IMR-90 (cell line): Measurements from ENCODE around the gene SRD5A3. TPM values are rescaled to one million over a fixed set of nuclear protein-coding genes. Genes with fewer than 3 reads are reported as not detected.
"Not testable (repeated sequence)": the region's sequence is repeated elsewhere in the genome, so short reads cannot be mapped to it uniquely, and the experiment has no call there.

Experiments used
- ATAC-seq: fragments of 200-7000 bp; cut with Tn5 transposase; 2 replicates; pipeline ENCODE4 v1.9.1; 2020; ENCODE audit warnings: low read depth, mild to moderate bottlenecking, moderate library complexity
- BruUV-seq: library from RNA; stranded (reverse); fragments of 400-500 nt; replicated peaks from 2 replicates; lab custom pipeline; 2021; lab: Mats Ljungman, UMichigan
- CTCF ChIA-PET: fragments of 300-600 bp; formaldehyde crosslinking; extraction: SDS; loops from one replicate; lab custom pipeline; 2021; ENCODE audit warnings: antibody characterized with exemption; lab: Yijun Ruan, JAX
- POLR2A ChIA-PET: fragments of 300-600 bp; sonication (Branson Sonifier 250); formaldehyde crosslinking; loops from one replicate; lab custom pipeline; 2022; ENCODE audit warnings: antibody characterized with exemption; ENCODE audit not compliant: unreplicated experiment; lab: Charles Lee
- DNase-seq: peaks from one replicate; pipeline ENCODE4 v3.0.0; 2013
- H2AFZ ChIP-seq: replicated peaks from 2 replicates; pipeline ENCODE3; 2013; ENCODE audit warnings: low read length, mild to moderate bottlenecking; ENCODE audit not compliant: poor library complexity
- H2AK5ac ChIP-seq: 2 replicates; pipeline ENCODE4 v1.6.1; 2013; ENCODE audit warnings: low read depth, low read length, inconsistent platforms
- H2AK9ac ChIP-seq: replicated peaks from 2 replicates; pipeline ENCODE3; 2013; ENCODE audit warnings: mild to moderate bottlenecking, low read depth, low read length, moderate library complexity; ENCODE audit not compliant: poor library complexity
- H2BK120ac ChIP-seq: 2 replicates; pipeline ENCODE4 v1.6.1; 2013; ENCODE audit warnings: low read depth, low read length, inconsistent platforms
- H2BK15ac ChIP-seq: 3 replicates; pipeline ENCODE4 v1.6.1; 2013; ENCODE audit warnings: low read depth, low read length, inconsistent platforms
- H2BK20ac ChIP-seq: 2 replicates; pipeline ENCODE4 v1.6.1; 2013; ENCODE audit warnings: low read depth, mild to moderate bottlenecking, inconsistent platforms, low read length, moderate library complexity
- H2BK5ac ChIP-seq: 2 replicates; pipeline ENCODE4 v1.6.1; 2013; ENCODE audit warnings: mild to moderate bottlenecking, low read depth, low read length, inconsistent platforms; ENCODE audit not compliant: poor library complexity, severe bottlenecking
- H3K14ac ChIP-seq: replicated peaks from 2 replicates; pipeline ENCODE4 v1.6.1; 2013; ENCODE audit warnings: low read depth, low read length, inconsistent platforms
- H3K18ac ChIP-seq: 2 replicates; pipeline ENCODE4 v1.6.1; 2013; ENCODE audit warnings: low read depth, low read length, control low read depth
- H3K23ac ChIP-seq: 2 replicates; pipeline ENCODE4 v1.6.1; 2013; ENCODE audit warnings: low read depth, low read length, inconsistent platforms
- H3K27ac ChIP-seq: 2 replicates; pipeline ENCODE4 v1.5.1; 2013; ENCODE audit warnings: mild to moderate bottlenecking, control low read depth, low read length; ENCODE audit not compliant: insufficient read depth
- H3K27me3 ChIP-seq: 2 replicates; pipeline ENCODE4 v1.6.1; 2013; ENCODE audit warnings: low read length; ENCODE audit not compliant: control insufficient read depth, insufficient read depth
- H3K36me3 ChIP-seq: 2 replicates; pipeline ENCODE4 v1.6.1; 2013; ENCODE audit warnings: low read length, mixed read lengths; ENCODE audit not compliant: control insufficient read depth, insufficient read depth
- H3K4ac ChIP-seq: 2 replicates; pipeline ENCODE4 v1.6.1; 2013; ENCODE audit warnings: low read depth, low read length, inconsistent platforms
- H3K4me1 ChIP-seq: 2 replicates; pipeline ENCODE4 v1.6.1; 2013; ENCODE audit warnings: low read length, mixed read lengths; ENCODE audit not compliant: control insufficient read depth, insufficient read depth
- H3K4me2 ChIP-seq: 2 replicates; pipeline ENCODE4 v1.6.1; 2013; ENCODE audit warnings: low read depth, mild to moderate bottlenecking, control low read depth, low read length, moderate library complexity
- H3K4me3 ChIP-seq: 2 replicates; pipeline ENCODE4 v1.5.1; 2013; ENCODE audit warnings: low read depth, mild to moderate bottlenecking, control low read depth, low read length, moderate library complexity; ENCODE audit not compliant: insufficient read depth
- H3K56ac ChIP-seq: 2 replicates; pipeline ENCODE4 v1.6.1; 2013; ENCODE audit warnings: low read length, inconsistent platforms; ENCODE audit not compliant: insufficient read depth; ENCODE audit errors: extremely low read depth
- H3K79me1 ChIP-seq, 2 experiments: 2 replicates each; pipeline ENCODE4 v1.6.1; 2013; ENCODE audit warnings: low read length in 2 of 2, inconsistent platforms in 1 of 2, low read depth in 1 of 2
- H3K9ac ChIP-seq: 2 replicates; pipeline ENCODE4 v1.6.1; 2013; ENCODE audit warnings: low read depth, low read length, control low read depth
- H3K9me1 ChIP-seq: 2 replicates; pipeline ENCODE4 v1.6.1; 2013; ENCODE audit warnings: low read length, inconsistent platforms; ENCODE audit not compliant: insufficient read depth
- H3K9me3 ChIP-seq: 2 replicates; pipeline ENCODE4 v1.6.1; 2013; ENCODE audit warnings: low read length; ENCODE audit not compliant: control insufficient read depth, insufficient read depth
- H4K20me1 ChIP-seq: 2 replicates; pipeline ENCODE4 v1.6.1; 2013; ENCODE audit warnings: low read length, inconsistent platforms; ENCODE audit not compliant: insufficient read depth
- H4K5ac ChIP-seq: 2 replicates; pipeline ENCODE4 v1.6.1; 2013; ENCODE audit warnings: mild to moderate bottlenecking, low read depth, low read length, control low read depth
- H4K8ac ChIP-seq, 2 experiments: 2 replicates each; pipeline ENCODE4 v1.6.1; 2013; ENCODE audit warnings: low read depth in 2 of 2, low read length in 2 of 2, control low read depth in 1 of 2, inconsistent platforms in 1 of 2
- H4K91ac ChIP-seq: 2 replicates; pipeline ENCODE4 v1.6.1; 2013; ENCODE audit warnings: low read depth, low read length, inconsistent platforms; ENCODE audit not compliant: insufficient read depth
- BHLHE40 ChIP-seq: fragments of 150-350 bp; IDR thresholded peaks from 2 replicates; pipeline ENCODE4 v1.6.1; 2016; ENCODE audit warnings: mild to moderate bottlenecking, low read depth, low read length
- CHD1 ChIP-seq: IDR thresholded peaks from 2 replicates; pipeline ENCODE4 v1.6.1; 2012; ENCODE audit warnings: low read depth, low read length, improper control_type of control experiment
- FOS ChIP-seq: fragments of 150-350 bp; IDR thresholded peaks from 2 replicates; pipeline ENCODE4 v1.6.1; 2016; ENCODE audit warnings: low read depth, low read length
- MAFK ChIP-seq: IDR thresholded peaks from 2 replicates; pipeline ENCODE4 v1.6.1; 2012; ENCODE audit warnings: low read depth, low read length, improper control_type of control experiment
- NFE2L2 ChIP-seq: fragments of 150-350 bp; IDR thresholded peaks from 2 replicates; pipeline ENCODE4 v1.6.1; 2016; ENCODE audit warnings: low read depth, mild to moderate bottlenecking, low read length
- POLR2A ChIP-seq: IDR thresholded peaks from 2 replicates; pipeline ENCODE4 v1.6.1; 2012; ENCODE audit warnings: mild to moderate bottlenecking, low read depth, low read length
- WGBS, 2 experiments: methylation state at CpG; one replicate each; pipeline versions ENCODE4 v1.1.5 to v1.1.7; 2013; ENCODE audit warnings: missing lambda C conversion rate in 2 of 2; ENCODE audit not compliant: insufficient read length in 1 of 2; ENCODE audit errors: extremely low coverage in 2 of 2; 5-methylcytosine and 5-hydroxymethylcytosine counted together
- dilution Hi-C: fragments of 300-500 bp; cut with HindIII; formaldehyde crosslinking; loops from one replicate; pipeline ENCODE4 v1.14.3; 2018; ENCODE audit warnings: low sequenced_read_pairs; ENCODE audit not compliant: unreplicated experiment
- in situ Hi-C: fragments of 300-500 bp; cut with MboI; formaldehyde crosslinking; loops from 3 replicates; pipeline ENCODE4 v1.14.3; 2019; ENCODE audit warnings: low sequenced_read_pairs, inconsistent platforms, mixed read lengths
- intact Hi-C: fragments of 100-400 bp; cut with micrococcal nuclease; formaldehyde crosslinking; loops from 2 replicates; pipeline ENCODE4 v1.10.0; 2022
- polyA plus RNA-seq, 3 experiments: library from polyadenylated mRNA; depleted of rRNA; stranded (reverse); fragments of >200 nt; gene quantifications; 2 replicates each; pipeline ENCODE4 v1.2.3, GENCODE V29; 2012; ENCODE audit warnings: low replicate concordance in 1 of 3
- total RNA-seq: library from RNA; depleted of rRNA; stranded (reverse); fragments of >200 nt; gene quantifications from 2 replicates; pipeline ENCODE4 v1.2.3, GENCODE V29; 2012

Gene SRD5A3
- total and polyA plus RNA-seq, 2 of the 4 experiments (the other 2 are of a cell fraction), result 5.6 to 6.8 TPM

DNA sequence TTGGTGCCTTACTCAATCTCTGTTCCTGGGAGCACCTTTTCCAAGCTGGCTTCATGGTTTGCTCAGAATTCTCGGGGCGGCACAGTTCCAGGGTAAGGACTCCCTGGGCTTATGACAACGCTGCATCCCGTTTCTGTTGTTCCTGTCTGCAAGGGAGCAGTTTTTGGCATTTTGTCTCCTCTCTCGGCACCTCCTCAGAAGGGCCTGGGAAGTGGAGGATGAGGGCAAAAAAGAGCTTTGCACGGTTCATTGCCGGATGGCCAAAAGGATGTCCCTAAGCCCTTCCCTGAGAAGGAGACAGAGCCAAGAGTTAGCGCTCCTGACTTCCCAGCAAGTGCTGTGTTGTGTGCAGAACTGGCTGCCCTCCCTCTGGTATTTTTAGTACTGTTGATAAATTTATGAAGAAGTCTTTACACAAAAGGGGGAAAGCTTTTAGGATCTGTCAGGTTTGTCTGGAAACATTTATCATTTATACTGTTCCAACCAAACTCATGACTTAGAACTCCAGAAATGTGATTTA, 13.4 kb downstream of the SRD5A3 start:
- dilution Hi-C loops, result no loop called here
- Histone ChIP-seq H3K56ac (no peak overlapping the region), H4K8ac (peak overlapping the region in 1 of 2 experiments; percentile 11; a peak in 1 of 4 replicates), H2BK120ac (peak overlapping the region; percentile 44; the same call in 1 of the 2 replicates), H3K9ac (no peak overlapping the region), H3K4ac (peak overlapping the region; percentile 58), H4K5ac (no peak overlapping the region), H3K18ac (no peak overlapping the region), H3K4me2 (no peak overlapping the region), H3K9me3 (no peaks in the 10 kb centered on the region), H3K27ac (no peak overlapping the region), H2AK5ac (peak overlapping the region; percentile 56), H3K79me1 (peaks cover 0 to 15% of the 10 kb centered on the region in 2 experiments; a peak in 2 of 4 replicates), H3K27me3 (no peaks in the 10 kb centered on the region), H2BK15ac (no peak overlapping the region), H3K4me1 (peaks cover 10% of the 10 kb centered on the region), H3K9me1 (peaks cover 11% of the 10 kb centered on the region), H2AK9ac (peak overlapping the region; percentile 3), H2AFZ (peak overlapping the region; percentile 44), H3K4me3 (no peak overlapping the region), H3K23ac (no peak overlapping the region), H3K36me3 (no peaks in the 10 kb centered on the region), H2BK20ac (peak overlapping the region; percentile 49; the same call in 1 of the 2 replicates), H2BK5ac (peak overlapping the region; percentile 11), H4K20me1 (no peaks in the 10 kb centered on the region), H3K14ac (peak overlapping the region; percentile 65; the same call in 1 of the 2 replicates), H4K91ac (no peak overlapping the region)
- TF ChIP-seq FOS, result no peak
- no peak for TF ChIP-seq BHLHE40
- TF ChIP-seq NFE2L2, result no peak
- TF ChIP-seq MAFK, result no peak
- TF ChIP-seq POLR2A, result no peak
- no peak for TF ChIP-seq CHD1
- ATAC-seq, result no peak
- POLR2A ChIA-PET, result no interaction called here
- no peak for DNase-seq
- in situ Hi-C loops, result no loop called here
- CTCF ChIA-PET, result interaction anchor here (0.7 kb wide), 1 partner anchor 29 kb away, joined by 3 read pairs; no protein-coding TSS in a partner anchor
- intact Hi-C loops, result no loop called here
- BruUV-seq, result no TSS peak
- WGBS, 2 experiments, result 100% methylated on average over 3 of the region's 8 CpGs; no CpG with 5 or more reads in 1 of the 2 experiments

DNA sequence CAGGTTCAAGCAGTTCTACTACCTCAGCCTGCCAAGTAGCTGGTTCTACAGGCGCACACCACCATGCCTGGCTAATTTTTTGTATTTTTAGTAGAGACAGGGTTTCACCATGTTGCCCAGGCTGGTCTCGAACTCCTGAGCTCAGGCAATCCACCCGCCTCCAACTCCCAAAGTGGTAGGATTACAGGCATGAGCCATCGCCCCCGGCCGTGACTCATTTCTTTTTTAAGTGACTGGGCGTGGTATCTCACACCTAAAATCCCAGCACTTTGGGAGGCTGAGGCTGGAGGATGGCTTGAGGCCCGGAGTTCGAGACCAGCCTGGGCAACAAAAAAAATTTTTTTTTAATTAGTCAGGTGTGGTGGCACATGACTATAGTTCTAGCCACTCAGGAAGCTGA, 16.9 kb downstream of the SRD5A3 start:
- H2AK9ac ChIP-seq, H4K20me1 ChIP-seq, H3K56ac ChIP-seq, H3K79me1 ChIP-seq, BruUV-seq, in situ Hi-C loops, DNase-seq, H3K36me3 ChIP-seq, H3K4me2 ChIP-seq, H2AFZ ChIP-seq, H3K14ac ChIP-seq, H3K9me3 ChIP-seq, H4K91ac ChIP-seq, dilution Hi-C loops, H2BK15ac ChIP-seq, H2BK120ac ChIP-seq, H2BK20ac ChIP-seq, H3K4me3 ChIP-seq, H3K4me1 ChIP-seq, CTCF ChIA-PET, H3K9me1 ChIP-seq, H3K27me3 ChIP-seq, H3K18ac ChIP-seq, H3K23ac ChIP-seq, H4K8ac ChIP-seq, H3K27ac ChIP-seq, H3K9ac ChIP-seq, ATAC-seq, H4K5ac ChIP-seq, H2BK5ac ChIP-seq, H3K4ac ChIP-seq, intact Hi-C loops, H2AK5ac ChIP-seq, POLR2A ChIA-PET: not testable (repeated sequence)
- no CpG with 5 or more reads among the region's 9 CpGs for WGBS, 2 experiments
